NCI-H1417 (cell line): ENCODE measurements around the gene MBD1.
A peak's percentile ranks its signal among the peaks of the same experiment; 100 is the strongest.
"Not testable (repeated sequence)": the region's sequence is repeated elsewhere in the genome, so short reads cannot be mapped to it uniquely, and the experiment has no call there.

ENCODE experiments used
- DNase-seq, 3 experiments: peaks; one replicate each; lab custom pipeline; 2025; lab: John Stamatoyannopoulos, UW

Gene MBD1

GRCh38 chr18:50289108-50289443, 7.8 kb upstream of the MBD1 start:
- no peak for DNase-seq

DNA sequence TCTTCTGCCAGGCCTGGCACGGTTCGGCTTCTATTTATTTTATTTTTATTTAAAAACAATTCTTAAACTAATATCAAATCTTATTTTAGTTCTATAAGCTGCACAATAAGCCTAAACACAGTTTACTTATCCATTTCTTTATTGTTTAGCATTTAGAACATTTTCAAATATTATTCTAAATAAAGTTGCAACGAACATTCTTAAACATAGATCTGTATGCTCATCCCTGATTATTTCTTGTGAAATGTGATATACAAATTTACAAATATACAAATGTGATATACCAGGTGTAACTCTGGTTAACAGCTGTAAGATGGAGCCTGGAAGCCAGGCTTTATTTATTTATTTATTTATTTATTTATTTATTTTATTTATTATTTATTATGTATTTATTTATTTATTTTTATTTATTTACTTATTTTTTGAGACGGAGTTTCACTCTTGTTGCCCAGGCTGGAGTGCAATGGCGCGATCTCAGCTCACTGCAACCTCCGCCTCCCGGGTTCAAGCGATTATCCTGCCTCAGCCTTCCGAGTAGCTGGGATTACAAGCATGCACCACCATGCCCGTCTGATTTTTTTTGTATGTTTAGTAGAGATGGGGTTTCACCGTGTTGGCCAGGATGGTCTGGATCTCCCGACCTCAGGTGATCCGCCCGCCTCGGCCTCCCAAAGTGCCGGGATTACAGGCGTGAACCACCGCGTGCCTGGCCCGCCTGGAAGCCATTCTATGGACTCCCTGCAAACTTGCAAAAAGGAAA, 7.2 kb upstream of the MBD1 start:
- DNase-seq = not testable (repeated sequence)

GRCh38 chr18:50287441-50288347, 6.4 kb upstream of the MBD1 start, which contains the start of gene CXXC1:
Gene CXXC1, minus strand, starts transcription at chr18:50287692. Its CDS starts 103 bp downstream, at chr18:50287589.
- peak; percentile 98 to 100 (median 98) for DNase-seq

- DNase-seq = no peak
These were observed 5.7 kb upstream of the MBD1 start for GRCh38 chr18:50287028-50287440.

DNA sequence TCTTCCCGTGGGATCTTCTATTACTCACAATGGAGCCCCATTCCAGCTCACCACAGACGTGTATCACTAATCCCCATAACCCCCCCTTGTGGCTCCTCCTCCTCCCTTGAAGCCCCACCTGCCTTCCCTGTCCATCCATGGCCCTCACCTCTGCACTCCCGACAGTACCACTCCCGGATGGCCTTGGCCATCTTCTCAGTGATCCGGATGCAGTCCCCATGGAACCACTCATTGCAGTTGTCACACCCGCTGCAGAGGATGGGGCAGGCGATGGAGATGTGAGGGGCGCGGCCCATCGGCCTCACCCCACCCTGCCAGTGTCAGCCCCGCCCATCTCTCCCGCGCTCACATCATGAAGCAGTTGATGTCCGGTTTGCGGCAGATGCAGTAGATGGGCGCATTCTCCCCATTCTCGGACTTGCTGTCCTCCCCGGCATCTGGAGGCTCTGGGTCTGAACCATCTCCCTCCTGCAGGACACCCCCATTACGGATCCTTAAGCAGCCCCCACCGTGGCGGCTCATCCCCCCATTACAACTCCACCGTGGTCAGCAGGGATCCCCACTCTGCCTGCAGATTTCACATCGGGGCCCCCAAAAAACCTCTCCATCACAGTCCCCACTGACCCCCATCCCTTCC, 5.2 kb upstream of the MBD1 start:
- DNase-seq = peak in 2 of 3 experiments; percentile 4 to 29

DNA sequence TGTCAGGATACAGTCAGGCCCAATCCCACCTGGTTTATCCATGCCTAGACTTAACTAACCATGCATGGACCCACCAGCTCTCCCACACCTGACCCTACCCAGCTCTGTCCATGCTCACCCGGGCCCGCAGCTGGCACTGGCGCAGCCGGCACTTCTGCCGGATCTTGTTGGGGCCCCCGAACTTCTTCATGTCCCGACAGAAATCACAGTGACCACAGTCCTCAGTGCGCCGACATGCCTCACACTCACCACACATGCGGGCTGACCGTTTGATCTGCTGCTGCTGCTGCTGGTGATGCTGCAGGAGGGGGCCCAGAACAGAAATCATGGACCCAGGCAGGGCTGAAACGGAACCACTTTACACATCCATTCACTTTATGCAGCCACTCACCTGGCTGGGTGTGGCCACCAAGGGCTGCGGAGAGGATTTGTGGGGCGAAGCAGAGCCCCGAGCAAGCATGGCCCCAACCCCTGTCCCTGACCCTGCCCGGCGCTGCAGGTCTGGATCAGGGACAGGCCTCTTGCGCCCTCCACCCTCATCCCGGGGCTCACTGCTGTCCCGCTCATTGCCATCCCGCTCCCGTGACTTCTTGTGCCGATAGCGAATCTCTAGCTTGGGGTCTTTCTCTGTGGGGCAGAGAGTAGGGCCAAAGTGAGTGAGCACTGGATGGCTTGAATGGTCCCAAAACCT, 4.5 kb upstream of the MBD1 start:
- no peak for DNase-seq

- DNase-seq = no peak
These were observed 3.7 kb upstream of the MBD1 start for GRCh38 chr18:50285071-50285470.

GRCh38 chr18:50284255-50284885, 3.0 kb upstream of the MBD1 start:
- no peak for DNase-seq

DNA sequence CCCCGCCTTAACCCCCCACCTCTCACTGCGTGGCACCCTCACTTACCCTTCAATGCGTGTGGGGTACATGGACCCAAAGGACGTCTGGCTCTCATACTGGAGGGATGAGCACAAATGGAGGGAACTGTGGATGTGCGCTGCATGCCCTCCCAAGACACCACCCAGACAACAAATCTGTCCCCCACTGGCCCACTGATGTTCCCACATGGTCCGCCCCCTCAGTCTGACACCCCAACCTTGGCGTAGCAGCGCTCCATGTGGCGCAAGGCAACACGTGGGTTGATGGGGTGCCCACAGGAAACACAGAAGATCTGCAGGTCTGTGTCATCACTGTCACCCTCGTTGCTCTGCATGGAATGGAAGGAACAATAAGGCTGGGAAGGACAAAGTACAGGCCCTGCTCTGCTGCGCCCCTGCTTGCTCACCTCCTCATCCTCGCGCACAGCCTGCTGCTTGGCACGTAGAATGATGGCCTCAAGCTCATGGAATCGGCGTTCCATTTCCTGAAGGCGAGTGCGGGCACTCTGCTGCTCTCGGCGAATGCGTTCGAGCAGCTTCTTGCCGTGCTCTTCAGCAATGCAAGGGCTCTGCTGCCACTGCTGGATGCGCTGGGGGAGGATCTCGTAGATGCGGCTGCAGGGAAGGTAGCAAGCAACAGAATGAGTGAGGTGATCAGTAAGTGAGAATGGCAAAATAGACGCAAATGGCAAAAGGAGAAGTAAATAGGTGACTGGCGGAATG, 2.3 kb upstream of the MBD1 start:
- DNase-seq = no peak

DNA sequence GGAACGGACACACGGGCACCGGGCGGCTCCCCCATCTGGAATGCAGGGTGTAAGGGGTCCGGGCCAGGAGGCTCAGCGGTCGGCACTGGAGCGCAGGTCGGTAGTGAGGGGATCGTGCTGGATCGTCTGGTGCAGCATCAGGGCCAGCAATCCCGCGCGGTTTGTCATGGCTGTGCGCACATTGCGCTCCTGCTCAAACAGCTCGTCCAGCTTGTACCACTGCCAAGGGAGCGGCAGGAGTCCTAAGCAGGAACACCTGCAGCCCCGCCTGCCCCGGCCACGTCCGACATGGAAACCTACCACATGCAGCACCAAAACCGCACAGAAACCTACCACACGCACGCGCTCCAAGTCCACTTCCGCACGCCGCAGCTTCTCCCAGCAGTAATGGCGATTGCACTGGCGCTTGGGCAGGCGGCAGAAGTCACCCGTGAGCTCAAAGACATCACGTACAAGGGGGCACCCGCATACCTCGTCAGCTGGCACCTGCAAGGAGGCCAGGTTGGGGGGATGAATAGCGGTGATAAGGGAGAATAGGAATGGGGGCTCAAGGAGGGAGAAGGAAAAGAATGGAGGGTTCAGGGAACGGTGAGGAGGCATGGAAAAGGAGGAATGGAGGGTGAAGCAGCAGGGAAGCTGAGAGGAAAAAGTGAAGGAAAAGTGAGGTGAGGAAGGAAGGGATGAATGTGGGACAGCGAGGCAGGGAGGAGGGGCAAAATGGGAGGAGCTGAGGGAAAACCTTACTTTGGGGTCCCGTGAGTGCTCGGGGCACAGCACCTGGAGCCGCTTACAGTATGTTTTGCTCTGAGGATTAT, 1.4 kb upstream of the MBD1 start:
- no peak for DNase-seq

- DNase-seq = no peak
These were observed 723 bp upstream of the MBD1 start for GRCh38 chr18:50281972-50282520.

DNA sequence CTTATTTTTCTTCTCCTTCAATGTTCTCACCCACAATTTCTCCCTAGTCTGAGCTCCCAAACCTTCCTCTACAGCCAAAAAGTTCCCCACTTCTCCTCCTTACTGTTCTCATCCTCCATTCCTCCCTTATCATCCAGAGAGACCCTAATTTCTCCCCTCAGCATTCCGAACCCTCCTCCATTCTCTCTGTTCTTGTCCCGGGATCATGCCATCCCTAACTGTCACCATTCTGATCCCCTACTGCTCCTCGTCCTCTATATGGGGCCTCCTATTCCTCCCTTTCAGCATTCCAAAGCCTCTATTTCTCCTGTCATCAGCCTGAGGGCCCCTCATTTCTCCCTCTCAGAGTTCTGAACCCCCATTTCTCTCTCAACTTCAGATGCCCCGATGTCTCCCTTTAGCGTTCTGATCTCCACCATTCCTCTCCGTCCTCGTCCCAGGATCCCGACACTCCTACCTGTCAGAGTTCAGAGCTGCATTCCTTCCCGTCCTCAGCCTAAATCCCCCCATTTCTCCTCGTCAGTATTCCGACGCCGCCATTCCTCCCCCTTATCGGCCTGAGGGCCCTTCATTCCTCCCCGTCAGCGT, 522 bp downstream of the MBD1 start:
- no peak for DNase-seq

DNA sequence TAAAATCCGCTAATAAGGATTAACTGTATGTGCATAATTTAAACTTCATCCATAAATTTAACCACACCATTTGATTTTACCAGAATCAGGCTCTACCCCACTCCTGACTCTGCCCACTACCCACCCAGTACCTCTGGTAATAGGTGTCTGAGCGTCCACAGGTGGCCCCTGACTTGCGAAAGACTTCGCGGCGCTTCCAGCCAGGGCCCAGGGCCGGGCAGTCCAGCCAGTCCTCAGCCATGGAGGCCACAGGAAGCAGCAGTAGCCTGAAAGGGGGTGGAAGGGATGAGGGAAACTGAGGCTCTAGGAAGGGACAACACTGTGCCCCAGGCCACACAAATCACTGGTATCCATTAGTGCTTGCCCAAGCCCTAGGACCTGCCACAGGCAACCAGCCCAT, 1.6 kb downstream of the MBD1 start:
- no peak for DNase-seq

DNA sequence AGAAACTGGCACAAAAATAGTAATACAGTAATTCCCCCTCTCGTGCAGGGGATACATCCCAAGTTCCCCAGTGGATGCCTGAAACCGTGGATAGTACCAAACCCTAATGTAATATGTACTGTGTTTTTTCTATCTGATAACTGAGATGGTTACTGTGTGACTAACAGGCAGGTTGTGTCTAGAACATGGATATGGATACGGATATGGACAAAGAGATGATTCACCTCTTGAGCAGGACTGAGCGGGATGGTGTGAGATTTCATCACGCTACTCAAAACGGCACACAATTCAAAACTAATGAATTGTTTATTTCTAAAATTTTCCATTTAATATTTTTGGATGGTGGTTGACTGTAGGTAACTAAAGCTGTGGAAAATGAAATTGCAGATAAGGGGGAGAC, 3.4 kb downstream of the MBD1 start:
- DNase-seq = no peak

DNA sequence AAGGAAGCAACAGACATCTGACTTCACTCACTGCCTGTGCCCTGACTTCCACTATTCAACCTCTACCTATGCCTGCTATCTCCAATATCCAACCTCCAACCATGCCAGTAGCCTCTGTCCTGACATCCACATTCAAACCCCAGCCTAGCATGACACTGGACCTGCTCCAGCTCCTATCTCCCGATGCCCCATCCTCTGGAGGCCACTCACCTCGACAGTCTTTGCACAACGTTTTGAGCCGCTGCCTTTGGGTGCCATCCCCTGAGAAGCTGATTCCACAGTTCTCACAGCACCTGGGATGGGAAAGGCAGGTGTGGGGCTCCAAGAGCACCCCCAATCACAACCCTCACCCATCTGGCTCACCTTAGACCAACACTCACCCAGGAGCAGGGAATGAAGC, 4.9 kb downstream of the MBD1 start:
- no peak for DNase-seq

GRCh38 chr18:50275503-50276036, 5.8 kb downstream of the MBD1 start:
- no peak for DNase-seq

GRCh38 chr18:50274941-50275340, 6.4 kb downstream of the MBD1 start:
- DNase-seq = no peak

DNA sequence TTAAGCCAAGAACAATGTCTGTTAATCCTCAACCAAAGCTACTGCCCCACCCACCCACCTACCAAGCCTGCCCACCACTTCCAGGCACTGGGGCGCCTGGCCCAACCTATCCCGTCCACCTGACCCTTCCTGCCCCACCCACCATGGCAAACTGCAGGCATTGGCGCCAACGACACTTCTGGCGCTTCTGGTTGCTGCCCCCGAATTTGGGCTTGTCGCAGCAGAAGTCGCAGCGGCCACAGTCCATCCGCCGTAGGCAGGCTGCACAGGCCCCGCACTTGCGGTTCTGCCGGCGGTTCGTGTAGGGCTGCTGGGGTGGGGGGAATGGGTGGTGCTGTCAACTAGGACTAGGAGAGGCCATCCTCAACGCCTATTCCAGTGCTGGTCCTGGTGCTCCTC, 7.3 kb downstream of the MBD1 start:
- no peak for DNase-seq
